ENCODE results near the gene RPS6KA2.

The RPS6KA2 gene

GRCh38 chr6:166501246-166501645 lies 125.8 kb downstream of the RPS6KA2 start:
- no peak for DNase-seq (ENCODE audit: low spot score)

GRCh38 chr6:166500246-166500645 lies 126.8 kb downstream of the RPS6KA2 start:
- no peak for DNase-seq (ENCODE audit: low spot score)

- DNase-seq (ENCODE audit: low spot score): no peak
Observed at GRCh38 chr6:166499350-166500163, 127.5 kb downstream of the RPS6KA2 start.

GRCh38 chr6:166498661-166499349 lies 128.2 kb downstream of the RPS6KA2 start:
- DNase-seq (ENCODE audit: low spot score): no peak

GRCh38 chr6:166498228-166498627 lies 128.8 kb downstream of the RPS6KA2 start:
- DNase-seq (ENCODE audit: low spot score): no peak

- no peak for DNase-seq (ENCODE audit: low spot score)
Observed at GRCh38 chr6:166497087-166497899, 129.8 kb downstream of the RPS6KA2 start.

GRCh38 chr6:166496460-166496859 lies 130.6 kb downstream of the RPS6KA2 start:
- no peak for DNase-seq (ENCODE audit: low spot score)

- DNase-seq (ENCODE audit: low spot score): no peak
Observed at GRCh38 chr6:166495487-166496314, 131.3 kb downstream of the RPS6KA2 start.

GRCh38 chr6:166494757-166495486 lies 132.1 kb downstream of the RPS6KA2 start:
- DNase-seq (ENCODE audit: low spot score): no peak

GRCh38 chr6:166494101-166494441 lies 133.0 kb downstream of the RPS6KA2 start:
- no peak for DNase-seq (ENCODE audit: low spot score)

GRCh38 chr6:166493427-166494100 lies 133.5 kb downstream of the RPS6KA2 start:
- no peak for DNase-seq (ENCODE audit: low spot score)

- DNase-seq (ENCODE audit: low spot score): no peak
Observed at GRCh38 chr6:166492092-166492741, 134.8 kb downstream of the RPS6KA2 start.

GRCh38 chr6:166490671-166491500 lies 136.2 kb downstream of the RPS6KA2 start:
- no peak for DNase-seq (ENCODE audit: low spot score)

- no peak for DNase-seq (ENCODE audit: low spot score)
Observed at GRCh38 chr6:166489301-166490155, 137.5 kb downstream of the RPS6KA2 start.

GRCh38 chr6:166488701-166489100 lies 138.3 kb downstream of the RPS6KA2 start:
- no peak for DNase-seq (ENCODE audit: low spot score)

GRCh38 chr6:166488076-166488685 lies 138.9 kb downstream of the RPS6KA2 start:
- DNase-seq (ENCODE audit: low spot score): peak; percentile 54

GRCh38 chr6:166487148-166487547 lies 139.9 kb downstream of the RPS6KA2 start:
- DNase-seq (ENCODE audit: low spot score): no peak

GRCh38 chr6:166486536-166486880 lies 140.5 kb downstream of the RPS6KA2 start:
- no peak for DNase-seq (ENCODE audit: low spot score)

Data from NAMALWA (cell line).